Immature natural killer cell (primary cell): ENCODE measurements around the gene CNN2. TPM values are rescaled to one million over a fixed set of nuclear protein-coding genes. Genes with fewer than 3 reads are reported as not detected.
A peak's percentile ranks its signal among the peaks of the same experiment; 100 is the strongest.

ENCODE experiments used
- DNase-seq, 3 donors: peaks; one replicate each; pipeline ENCODE4 v3.0.0; 2022; ENCODE audit warnings: mixed read lengths in 1 of 3
- H3K27ac Mint-ChIP-seq, 6 donors: one replicate each; pipeline ENCODE4 v1.8.0; 2020; ENCODE audit warnings: mixed read lengths in 6 of 6, mild to moderate bottlenecking in 5 of 6, inconsistent platforms in 4 of 6, moderate library complexity in 3 of 6
- H3K27me3 Mint-ChIP-seq, 3 donors: one replicate each; pipeline ENCODE4 v1.8.0; 2020 to 2021; ENCODE audit warnings: low read depth in 3 of 3, mild to moderate bottlenecking in 3 of 3, mixed read lengths in 3 of 3, moderate library complexity in 3 of 3, inconsistent platforms in 1 of 3
- H3K36me3 Mint-ChIP-seq, 3 donors: one replicate each; pipeline ENCODE4 v1.8.0; 2020; ENCODE audit warnings: mixed read lengths in 3 of 3, inconsistent platforms in 2 of 3, mild to moderate bottlenecking in 2 of 3
- H3K4me1 Mint-ChIP-seq, 2 donors: one replicate each; pipeline ENCODE4 v1.8.0; 2020; ENCODE audit warnings: inconsistent platforms in 2 of 2, mild to moderate bottlenecking in 2 of 2, mixed read lengths in 2 of 2, moderate library complexity in 1 of 2
- H3K4me3 Mint-ChIP-seq, 5 donors: one replicate each; pipeline ENCODE4 v1.8.0; 2020; ENCODE audit warnings: mild to moderate bottlenecking in 5 of 5, mixed read lengths in 5 of 5, inconsistent platforms in 3 of 5, moderate library complexity in 3 of 5
- H3K9me3 Mint-ChIP-seq, 6 donors: one replicate each; pipeline ENCODE4 v1.8.0; 2020; ENCODE audit warnings: mild to moderate bottlenecking in 6 of 6, mixed read lengths in 6 of 6, inconsistent platforms in 4 of 6, moderate library complexity in 3 of 6
- polyA plus RNA-seq, 3 donors: library from polyadenylated mRNA; unstranded; fragments of 300-500 nt; fragmentation: Illumina TruSeq; gene quantifications; one replicate each; pipeline ENCODE4 v1.2.3, GENCODE V29; 2021

CNN2 gene
- polyA plus RNA-seq, 3 donors from 2014 or later = 227 to 382 (median 255) TPM

GRCh38 chr19:1046836-1047695, 20.7 kb downstream of the CNN2 start:
- H3K4me1 Mint-ChIP-seq = peaks cover 0 to 6% of the 10 kb centered on the region in 2 donors
- H3K27ac Mint-ChIP-seq = no peak overlapping the region
- H3K4me3 Mint-ChIP-seq = no peak overlapping the region
- H3K9me3 Mint-ChIP-seq = no peaks in the 10 kb centered on the region
- H3K27me3 Mint-ChIP-seq = no peaks in the 10 kb centered on the region
- no peak for DNase-seq
- H3K36me3 Mint-ChIP-seq = peaks cover 0 to 4% (median 0%) of the 10 kb centered on the region in 3 donors

- peaks cover 0 to 4% (median 0%) of the 10 kb centered on the region in 3 donors for H3K36me3 Mint-ChIP-seq
- no peak overlapping the region for H3K4me3 Mint-ChIP-seq
- no peaks in the 10 kb centered on the region for H3K27me3 Mint-ChIP-seq
- no peak overlapping the region for H3K27ac Mint-ChIP-seq
- DNase-seq = no peak
- peaks cover 0 to 5% of the 10 kb centered on the region in 2 donors for H3K4me1 Mint-ChIP-seq
- no peaks in the 10 kb centered on the region for H3K9me3 Mint-ChIP-seq
These were observed 21.3 kb downstream of the CNN2 start for GRCh38 chr19:1047696-1048147.

GRCh38 chr19:1049106-1049505, 22.7 kb downstream of the CNN2 start:
- H3K4me3 Mint-ChIP-seq = no peak overlapping the region
- H3K36me3 Mint-ChIP-seq = peaks cover 0 to 4% (median 0%) of the 10 kb centered on the region in 3 donors
- no peaks in the 10 kb centered on the region for H3K27me3 Mint-ChIP-seq
- no peak for DNase-seq
- H3K27ac Mint-ChIP-seq = no peak overlapping the region
- no peaks in the 10 kb centered on the region for H3K9me3 Mint-ChIP-seq
- peaks cover 0 to 5% of the 10 kb centered on the region in 2 donors for H3K4me1 Mint-ChIP-seq

GRCh38 chr19:1049800-1050199, 23.4 kb downstream of the CNN2 start:
- H3K4me3 Mint-ChIP-seq = no peak overlapping the region
- no peak overlapping the region for H3K27ac Mint-ChIP-seq
- no peak for DNase-seq
- no peaks in the 10 kb centered on the region for H3K9me3 Mint-ChIP-seq
- no peaks in the 10 kb centered on the region for H3K27me3 Mint-ChIP-seq
- peaks cover 0 to 5% of the 10 kb centered on the region in 2 donors for H3K4me1 Mint-ChIP-seq
- H3K36me3 Mint-ChIP-seq = peaks cover 0 to 4% (median 0%) of the 10 kb centered on the region in 3 donors

GRCh38 chr19:1050989-1051788, 24.8 kb downstream of the CNN2 start:
- H3K27ac Mint-ChIP-seq = peak overlapping the region in 1 of 6 donors; percentile 46
- peaks cover 0 to under 1% (median 0%) of the 10 kb centered on the region in 3 donors for H3K27me3 Mint-ChIP-seq
- H3K4me1 Mint-ChIP-seq = no peaks in the 10 kb centered on the region
- H3K9me3 Mint-ChIP-seq = peaks cover 0 to under 1% (median 0%) of the 10 kb centered on the region in 6 donors
- peaks cover 0 to 1% (median 0%) of the 10 kb centered on the region in 3 donors for H3K36me3 Mint-ChIP-seq
- no peak for DNase-seq
- H3K4me3 Mint-ChIP-seq = no peak overlapping the region

- DNase-seq = no peak
- Mint-ChIP-seq H3K36me3 (peaks cover 0 to 7% (median 5%) of the 10 kb centered on the region in 3 donors), H3K27ac (no peak overlapping the region), H3K4me3 (no peak overlapping the region), H3K9me3 (peaks cover 0 to 3% (median 0%) of the 10 kb centered on the region in 6 donors), H3K4me1 (peaks cover 0 to 2% of the 10 kb centered on the region in 2 donors), H3K27me3 (peaks cover 0 to 2% (median 1%) of the 10 kb centered on the region in 3 donors)
These were observed 25.4 kb downstream of the CNN2 start for GRCh38 chr19:1051791-1052190.

- Mint-ChIP-seq H3K9me3 (peaks cover 0 to 5% (median 3%) of the 10 kb centered on the region in 6 donors), H3K27me3 (peaks cover 0 to 2% (median 1%) of the 10 kb centered on the region in 3 donors), H3K36me3 (peaks cover 4 to 11% (median 9%) of the 10 kb centered on the region in 3 donors), H3K4me3 (no peak overlapping the region), H3K27ac (peak overlapping the region in 2 of 6 donors; percentile 69 to 70), H3K4me1 (peaks cover 6 to 7% of the 10 kb centered on the region in 2 donors)
- DNase-seq = no peak
These were observed 26.1 kb downstream of the CNN2 start for GRCh38 chr19:1052349-1052975.

GRCh38 chr19:1053176-1054101, 27.0 kb downstream of the CNN2 start:
- peaks cover 9 to 18% (median 10%) of the 10 kb centered on the region in 3 donors for H3K36me3 Mint-ChIP-seq
- peaks cover 0 to 2% (median 1%) of the 10 kb centered on the region in 3 donors for H3K27me3 Mint-ChIP-seq
- H3K9me3 Mint-ChIP-seq = peaks cover 0 to 6% (median 3%) of the 10 kb centered on the region in 6 donors
- peak overlapping the region in 1 of 6 donors; percentile 40 for H3K27ac Mint-ChIP-seq
- H3K4me3 Mint-ChIP-seq = no peak overlapping the region
- peaks cover 14% of the 10 kb centered on the region in 2 donors for H3K4me1 Mint-ChIP-seq
- DNase-seq = no peak

- Mint-ChIP-seq H3K27ac (peak overlapping the region in 1 of 6 donors; percentile 50), H3K4me3 (no peak overlapping the region), H3K9me3 (peaks cover 0 to 6% (median 3%) of the 10 kb centered on the region in 6 donors), H3K27me3 (peaks cover 0 to 2% (median 1%) of the 10 kb centered on the region in 3 donors), H3K4me1 (peaks cover 14% of the 10 kb centered on the region in 2 donors), H3K36me3 (peaks cover 9 to 18% (median 10%) of the 10 kb centered on the region in 3 donors)
- no peak for DNase-seq
These were observed 28.0 kb downstream of the CNN2 start for GRCh38 chr19:1054102-1055027.

GRCh38 chr19:1055028-1055425, 28.6 kb downstream of the CNN2 start:
- no peak for DNase-seq
- Mint-ChIP-seq H3K36me3 (peaks cover 9 to 18% (median 10%) of the 10 kb centered on the region in 3 donors), H3K4me1 (peaks cover 14% of the 10 kb centered on the region in 2 donors), H3K9me3 (peaks cover 0 to 6% (median 3%) of the 10 kb centered on the region in 6 donors), H3K27me3 (peaks cover 0 to 2% (median 1%) of the 10 kb centered on the region in 3 donors), H3K27ac (no peak overlapping the region), H3K4me3 (no peak overlapping the region)

- Mint-ChIP-seq H3K4me3 (no peak overlapping the region), H3K36me3 (peaks cover 9 to 18% (median 10%) of the 10 kb centered on the region in 3 donors), H3K4me1 (peaks cover 14% of the 10 kb centered on the region in 2 donors), H3K27me3 (peaks cover 0 to 2% (median 1%) of the 10 kb centered on the region in 3 donors), H3K27ac (no peak overlapping the region), H3K9me3 (peaks cover 0 to 6% (median 3%) of the 10 kb centered on the region in 6 donors)
- DNase-seq = no peak
These were observed 29.6 kb downstream of the CNN2 start for GRCh38 chr19:1055886-1056620.
